Central memory CD4-positive, alpha-beta T cell (primary cell): ENCODE measurements around the gene SRRD.

ENCODE experiments used
- DNase-seq: peaks from one replicate; pipeline ENCODE4 v3.0.0; 2022

SRRD gene

DNA sequence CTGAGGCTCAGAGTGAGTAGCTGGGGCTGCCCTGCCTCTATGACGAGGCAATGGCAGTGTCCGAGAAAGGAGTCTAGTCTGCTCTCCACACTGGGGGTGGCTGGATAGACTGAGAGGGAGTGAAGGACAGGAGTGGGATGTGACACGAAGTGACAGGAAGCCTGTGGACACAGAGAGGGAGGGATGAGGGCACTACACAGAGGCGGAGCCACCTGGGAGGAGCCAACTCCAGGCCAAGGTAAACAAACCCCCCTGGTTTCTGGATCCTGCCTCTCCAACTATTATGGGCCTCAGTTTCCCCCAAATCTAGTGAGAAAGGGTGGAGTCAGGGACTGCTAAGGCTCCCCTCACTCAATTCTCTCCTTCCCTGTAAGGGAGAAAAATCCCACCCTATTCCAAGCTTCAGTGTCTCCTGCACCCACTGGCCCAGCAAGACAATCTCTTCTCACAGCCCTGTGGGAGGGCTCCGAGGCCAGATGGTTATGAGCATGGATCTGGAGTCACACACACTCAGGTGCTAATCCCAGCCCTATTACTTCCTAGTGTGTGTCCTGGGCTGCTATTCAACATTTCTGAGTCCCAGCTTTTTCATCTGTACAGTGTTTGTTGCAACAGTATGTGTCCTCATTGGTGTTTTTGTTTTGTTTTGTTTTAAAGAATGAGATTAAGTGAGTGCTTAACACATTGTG is 29.7 kb upstream of the SRRD start:
- no peak for DNase-seq

- DNase-seq, result no peak
These were observed 25.9 kb upstream of the SRRD start for GRCh38 chr22:26457661-26458272.

DNA sequence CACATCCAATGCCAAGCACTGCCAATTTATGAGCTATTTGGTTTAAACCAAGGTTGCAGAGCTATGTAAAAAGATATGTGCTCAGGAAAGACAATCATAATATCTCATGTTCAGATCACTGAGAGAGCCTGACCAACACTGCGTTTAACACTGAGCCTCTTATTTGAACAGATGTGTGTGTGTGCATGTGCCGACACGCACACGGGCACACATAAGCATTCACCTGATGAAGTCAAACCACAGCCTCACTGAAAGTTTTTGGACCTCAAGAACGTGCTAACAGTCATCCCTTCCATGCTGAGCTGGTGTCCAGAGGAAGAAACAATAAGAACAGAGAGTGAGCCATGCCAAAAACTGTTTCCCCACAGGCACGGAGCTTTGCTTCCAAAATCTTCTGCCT is 23.5 kb upstream of the SRRD start:
- DNase-seq, result no peak

GRCh38 chr22:26461188-26461810 is 22.4 kb upstream of the SRRD start:
- no peak for DNase-seq

GRCh38 chr22:26462051-26462450 is 21.6 kb upstream of the SRRD start:
- no peak for DNase-seq

GRCh38 chr22:26462641-26463040 is 21.0 kb upstream of the SRRD start:
- DNase-seq, result no peak

- DNase-seq, result no peak
These were observed 20.5 kb upstream of the SRRD start for GRCh38 chr22:26463101-26463661.

DNA sequence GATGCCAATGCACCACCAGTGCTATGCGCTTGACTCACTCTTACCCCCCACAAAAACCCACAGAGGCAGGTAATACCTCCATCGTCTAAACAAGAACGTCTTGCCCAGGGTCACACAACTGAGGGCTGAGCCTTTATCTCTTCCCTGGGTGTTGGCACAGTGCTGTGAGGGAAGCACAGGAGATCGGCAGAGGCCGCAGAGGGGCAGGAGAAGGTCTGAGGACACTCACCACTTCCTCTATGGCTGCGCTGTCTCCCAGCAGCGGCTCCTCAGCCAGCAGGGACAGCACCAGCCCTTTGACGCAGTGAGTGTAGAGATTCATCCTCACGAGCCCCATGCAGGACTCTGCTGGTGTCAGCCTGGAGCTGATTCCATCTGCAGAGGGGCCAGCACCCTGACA is 20.0 kb upstream of the SRRD start:
- no peak for DNase-seq

- no peak for DNase-seq
These were observed 19.4 kb upstream of the SRRD start for GRCh38 chr22:26464312-26464711.

- no peak for DNase-seq
These were observed 17.5 kb upstream of the SRRD start for GRCh38 chr22:26466196-26466595.

DNA sequence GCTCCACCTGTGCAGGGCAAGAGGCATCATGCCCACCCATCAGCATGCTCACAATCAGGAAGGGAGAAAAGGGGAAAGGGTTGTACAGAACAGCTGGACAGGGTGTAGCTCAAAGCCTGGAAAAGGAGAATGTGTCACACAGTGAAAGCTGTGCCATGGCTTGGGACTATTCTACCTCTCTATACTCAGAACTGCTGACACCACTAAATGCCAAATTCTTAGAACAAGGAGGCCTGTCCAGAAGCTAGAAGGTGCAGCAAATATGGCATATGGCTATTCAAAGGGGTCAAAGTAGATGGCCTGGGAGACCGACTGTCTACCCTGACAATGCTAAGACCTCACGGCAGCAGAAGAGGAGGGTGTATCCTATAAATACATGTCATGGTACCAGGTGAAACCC is 12.9 kb upstream of the SRRD start:
- DNase-seq, result no peak

GRCh38 chr22:26471522-26471921 is 12.2 kb upstream of the SRRD start:
- DNase-seq, result no peak

DNA sequence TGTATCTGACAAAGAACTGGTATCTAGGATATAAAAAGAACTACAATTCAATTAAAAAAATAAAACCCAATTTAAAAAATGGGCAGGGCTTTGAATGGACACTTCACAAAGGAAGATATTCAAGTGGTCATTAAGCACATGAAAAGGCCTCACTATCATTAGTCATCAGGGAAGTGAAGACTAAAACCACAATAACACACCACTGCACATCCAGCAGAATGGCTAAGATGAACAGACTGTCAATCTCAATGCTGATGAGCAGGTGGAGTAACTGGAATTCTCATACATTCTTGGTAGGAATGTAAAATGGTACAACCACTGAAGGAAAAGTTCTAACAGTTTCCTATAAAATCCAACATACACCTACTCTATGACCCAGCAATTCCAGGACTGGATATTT is 9.0 kb upstream of the SRRD start:
- DNase-seq, result no peak

GRCh38 chr22:26476705-26477340 is 6.9 kb upstream of the SRRD start:
- no peak for DNase-seq

GRCh38 chr22:26477341-26477731 is 6.3 kb upstream of the SRRD start:
- no peak for DNase-seq

DNA sequence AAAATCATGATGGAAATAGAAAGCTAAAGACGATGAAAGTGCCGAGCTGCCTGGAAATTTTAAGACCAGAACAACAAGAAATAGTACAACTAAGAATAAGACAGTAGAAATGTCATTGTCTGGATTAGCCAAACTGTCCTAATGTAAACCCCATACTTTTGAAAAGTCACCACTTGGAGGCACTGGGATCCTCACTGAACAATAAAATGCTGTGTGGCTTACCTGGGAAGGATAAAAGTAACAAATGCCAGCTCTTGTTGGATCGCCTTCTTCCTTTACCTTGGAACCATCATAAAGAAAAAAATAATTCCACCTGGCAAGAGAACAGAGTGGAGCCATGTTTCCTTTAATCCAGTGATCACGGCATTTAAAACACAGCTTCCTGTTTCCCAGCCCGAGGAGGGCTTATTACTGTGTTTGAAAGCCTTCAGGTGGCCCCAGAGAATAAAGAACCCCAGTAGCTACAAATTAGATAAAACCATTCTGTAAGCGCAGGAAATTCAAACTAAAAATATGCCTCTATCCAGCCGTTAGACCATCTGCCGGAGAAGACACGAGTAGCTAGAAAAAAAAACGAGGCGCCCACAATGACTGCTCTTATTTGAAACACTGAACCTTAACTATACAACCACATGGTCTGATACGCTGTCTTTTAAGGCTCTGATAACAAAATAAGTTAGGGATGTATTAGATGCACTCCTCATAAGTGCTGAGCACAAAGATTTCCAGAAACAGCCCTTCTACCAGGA is 4.5 kb upstream of the SRRD start:
- no peak for DNase-seq

DNA sequence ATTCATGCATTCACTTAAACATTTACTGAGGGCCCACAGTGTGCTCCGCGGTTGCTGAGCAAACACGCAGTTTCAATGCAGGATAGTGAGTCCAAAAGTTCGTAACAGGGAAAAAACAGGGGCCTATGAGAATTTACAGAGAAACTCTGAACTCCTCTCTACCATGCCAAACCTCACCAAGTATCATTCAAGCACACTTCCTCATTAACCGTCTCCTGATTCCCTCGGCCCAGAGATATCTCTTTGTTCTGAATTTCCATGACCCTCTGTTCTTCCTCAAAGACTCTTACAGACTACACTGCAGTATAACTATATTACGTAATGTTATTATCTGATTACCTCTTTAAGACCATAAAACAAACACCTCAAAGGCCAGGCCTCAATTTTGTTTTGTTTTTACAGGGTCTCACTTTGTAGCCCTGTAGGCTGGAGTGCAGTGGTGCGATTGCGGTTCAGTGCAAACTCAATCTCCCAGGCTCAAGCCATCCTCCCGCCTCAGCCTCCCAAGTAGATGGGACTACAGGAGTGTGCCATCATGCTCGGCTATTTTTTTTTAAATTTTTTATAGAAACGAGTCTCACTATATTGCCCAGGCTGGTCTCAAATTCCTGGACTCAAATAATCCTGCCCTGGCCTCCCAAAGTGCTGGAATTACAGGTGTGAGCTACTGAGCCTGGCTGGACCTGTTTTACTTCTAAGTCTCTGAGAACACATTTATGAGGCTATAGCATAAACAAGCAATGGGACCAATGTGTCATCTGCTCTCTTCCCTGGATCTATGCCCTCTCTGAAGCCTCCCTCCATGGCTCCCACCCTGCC is 3.7 kb upstream of the SRRD start:
- DNase-seq, result no peak

DNA sequence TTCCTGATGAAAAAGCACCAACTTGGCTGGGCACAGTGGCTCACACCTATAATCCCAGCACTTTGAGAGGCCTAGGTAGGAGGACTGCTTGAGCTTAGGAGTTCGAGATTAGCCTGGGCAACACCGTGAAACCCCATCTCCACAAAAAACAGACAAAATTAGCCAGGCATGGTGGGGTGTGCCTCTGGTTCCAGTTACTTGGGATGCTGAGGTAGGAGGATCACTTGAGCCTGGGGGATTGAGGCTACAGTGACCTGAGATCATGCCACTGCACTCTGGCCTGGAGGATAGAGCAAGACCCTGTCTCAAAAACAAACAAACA is 3.1 kb upstream of the SRRD start:
- no peak for DNase-seq

GRCh38 chr22:26481112-26481693 is 2.5 kb upstream of the SRRD start:
- DNase-seq, result no peak

DNA sequence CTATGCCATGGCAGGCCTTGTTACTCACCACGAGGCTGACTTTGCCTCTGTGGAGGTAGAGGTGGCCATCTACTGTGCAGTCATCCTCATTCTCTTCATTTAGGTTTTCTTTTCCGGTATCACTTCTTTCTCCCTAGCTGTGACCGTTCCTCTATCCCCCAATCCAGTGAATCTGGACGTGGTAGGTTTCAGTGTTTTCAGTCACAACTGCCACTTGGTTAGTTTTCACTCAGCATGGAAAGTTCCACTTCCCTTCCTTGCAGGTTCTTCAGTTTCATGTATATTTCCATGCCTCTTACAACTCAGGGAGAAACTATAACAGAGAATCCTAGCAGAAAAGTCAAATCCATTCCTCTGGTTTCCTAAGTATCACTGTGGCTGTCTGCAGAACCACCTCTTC is 2.0 kb upstream of the SRRD start:
- DNase-seq, result no peak

- DNase-seq, result no peak
These were observed 1.5 kb upstream of the SRRD start for GRCh38 chr22:26482161-26482560.

- no peak for DNase-seq
These were observed 636 bp upstream of the SRRD start for GRCh38 chr22:26483043-26483438.
